Brain microvascular endothelial cell (primary cell): ENCODE data around the gene RPL36AL.
"Not testable (repeated sequence)": the region's sequence is repeated elsewhere in the genome, so short reads cannot be mapped to it uniquely, and the experiment has no call there.

ENCODE experiments used
- DNase-seq: peaks from one replicate; pipeline ENCODE4 v3.0.0-alpha.2; 2020
- H3K27ac ChIP-seq: fragments of 250-450 bp; sonication (Bioruptor Pico); 2 replicates; pipeline ENCODE4 v1.5.1; 2020; ENCODE audit warnings: mild to moderate bottlenecking, moderate library complexity
- H3K27me3 ChIP-seq: fragments of 250-450 bp; sonication (Bioruptor Pico); replicated peaks from 2 replicates; pipeline ENCODE4 v1.5.1; 2020; ENCODE audit warnings: mild to moderate bottlenecking
- H3K36me3 ChIP-seq: fragments of 250-450 bp; sonication (Bioruptor Pico); replicated peaks from 2 replicates; pipeline ENCODE4 v1.5.1; 2020; ENCODE audit warnings: mild to moderate bottlenecking
- H3K4me3 ChIP-seq: 2 replicates; pipeline ENCODE4 v1.5.1; 2011; ENCODE audit warnings: low read depth, mild to moderate bottlenecking, control low read depth, low read length, moderate library complexity
- in situ Hi-C: cut with HindIII; loops from 2 replicates; pipeline ENCODE4 v1.10.0; 2017; ENCODE audit warnings: low sequenced_read_pairs, low pct_ligation_motif_present
- TF ChIP-seq, protein P1 (sequence below): IDR thresholded peaks from 2 replicates; pipeline ENCODE4 v1.5.1; 2011; ENCODE audit warnings: low read depth, mild to moderate bottlenecking, moderate library complexity, low read length, control low read depth, inconsistent platforms; ENCODE audit errors: missing control alignments

The RPL36AL gene

DNA sequence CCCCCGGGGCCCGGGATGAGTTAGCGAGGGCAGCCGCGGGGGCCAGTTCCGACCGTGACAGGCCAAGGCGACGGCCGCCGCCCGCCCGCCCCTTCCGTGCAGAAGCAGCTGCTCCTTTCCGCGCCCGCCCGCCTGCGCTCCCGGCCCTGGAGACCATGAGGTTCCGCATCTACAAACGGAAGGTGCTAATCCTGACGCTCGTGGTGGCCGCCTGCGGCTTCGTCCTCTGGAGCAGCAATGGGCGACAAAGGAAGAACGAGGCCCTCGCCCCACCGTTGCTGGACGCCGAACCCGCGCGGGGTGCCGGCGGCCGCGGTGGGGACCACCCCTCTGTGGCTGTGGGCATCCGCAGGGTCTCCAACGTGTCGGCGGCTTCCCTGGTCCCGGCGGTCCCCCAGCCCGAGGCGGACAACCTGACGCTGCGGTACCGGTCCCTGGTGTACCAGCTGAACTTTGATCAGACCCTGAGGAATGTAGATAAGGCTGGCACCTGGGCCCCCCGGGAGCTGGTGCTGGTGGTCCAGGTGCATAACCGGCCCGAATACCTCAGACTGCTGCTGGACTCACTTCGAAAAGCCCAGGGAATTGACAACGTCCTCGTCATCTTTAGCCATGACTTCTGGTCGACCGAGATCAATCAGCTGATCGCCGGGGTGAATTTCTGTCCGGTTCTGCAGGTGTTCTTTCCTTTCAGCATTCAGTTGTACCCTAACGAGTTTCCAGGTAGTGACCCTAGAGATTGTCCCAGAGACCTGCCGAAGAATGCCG, 872 bp upstream of the RPL36AL start:
- Histone ChIP-seq H3K4me3 (peak overlapping the region; percentile 88), H3K27me3 (no peaks in the 10 kb centered on the region)
- DNase-seq = peak; percentile 60

DNA sequence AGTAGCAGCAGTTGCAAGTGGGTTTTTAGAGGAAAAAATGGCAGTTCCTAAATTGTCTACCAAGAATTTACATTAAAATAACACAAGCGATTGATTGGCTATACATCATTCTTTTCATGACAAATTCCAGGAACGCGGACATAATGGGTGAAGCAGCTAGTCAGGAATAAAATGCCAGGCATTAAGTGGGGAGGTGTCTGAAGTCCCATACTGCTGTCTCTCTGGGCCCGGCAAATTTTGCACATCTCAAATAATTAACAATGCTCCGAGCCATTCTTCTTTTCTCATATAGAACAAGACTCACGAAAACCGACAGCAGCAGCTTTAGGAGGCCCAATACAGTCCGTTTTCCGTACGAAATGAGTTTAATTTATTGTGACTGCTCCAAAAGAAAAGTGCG, 696 bp downstream of the RPL36AL start:
- TF ChIP-seq, protein P1, sequence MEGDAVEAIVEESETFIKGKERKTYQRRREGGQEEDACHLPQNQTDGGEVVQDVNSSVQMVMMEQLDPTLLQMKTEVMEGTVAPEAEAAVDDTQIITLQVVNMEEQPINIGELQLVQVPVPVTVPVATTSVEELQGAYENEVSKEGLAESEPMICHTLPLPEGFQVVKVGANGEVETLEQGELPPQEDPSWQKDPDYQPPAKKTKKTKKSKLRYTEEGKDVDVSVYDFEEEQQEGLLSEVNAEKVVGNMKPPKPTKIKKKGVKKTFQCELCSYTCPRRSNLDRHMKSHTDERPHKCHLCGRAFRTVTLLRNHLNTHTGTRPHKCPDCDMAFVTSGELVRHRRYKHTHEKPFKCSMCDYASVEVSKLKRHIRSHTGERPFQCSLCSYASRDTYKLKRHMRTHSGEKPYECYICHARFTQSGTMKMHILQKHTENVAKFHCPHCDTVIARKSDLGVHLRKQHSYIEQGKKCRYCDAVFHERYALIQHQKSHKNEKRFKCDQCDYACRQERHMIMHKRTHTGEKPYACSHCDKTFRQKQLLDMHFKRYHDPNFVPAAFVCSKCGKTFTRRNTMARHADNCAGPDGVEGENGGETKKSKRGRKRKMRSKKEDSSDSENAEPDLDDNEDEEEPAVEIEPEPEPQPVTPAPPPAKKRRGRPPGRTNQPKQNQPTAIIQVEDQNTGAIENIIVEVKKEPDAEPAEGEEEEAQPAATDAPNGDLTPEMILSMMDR = no peak

More for the DNA sequence above, 872 bp upstream of the RPL36AL start:
- Histone ChIP-seq H3K36me3 (peaks cover 17% of the 10 kb centered on the region), H3K27ac (peak overlapping the region; percentile 94)
- TF ChIP-seq, protein P1 = no peak
- in situ Hi-C loops = no loop called here

DNA sequence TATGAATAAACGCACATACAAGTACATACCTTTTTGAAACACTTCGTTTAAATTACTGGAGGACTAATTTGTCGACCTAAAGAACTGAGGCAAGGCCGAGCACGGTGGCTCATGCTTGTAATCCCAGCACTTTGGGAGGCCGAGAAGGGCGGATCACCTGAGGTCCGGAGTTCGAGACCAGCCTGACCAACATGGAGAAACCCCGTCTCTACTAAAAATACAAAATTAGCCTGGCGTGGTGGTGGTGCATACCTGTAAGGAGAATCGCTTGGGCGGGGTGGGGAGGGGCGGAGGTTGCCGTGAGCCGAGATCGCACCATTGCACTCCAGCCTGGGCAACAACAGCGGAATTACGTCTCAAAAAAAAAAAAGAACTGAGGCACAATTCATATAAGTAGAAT, 1.2 kb downstream of the RPL36AL start:
- H3K27me3 ChIP-seq, DNase-seq, H3K27ac ChIP-seq, in situ Hi-C loops: not testable (repeated sequence)
- H3K4me3 ChIP-seq = peak overlapping the region; percentile 88
- H3K36me3 ChIP-seq = peaks cover 14% of the 10 kb centered on the region

More for the DNA sequence above, 696 bp downstream of the RPL36AL start:
- DNase-seq = no peak
- Histone ChIP-seq H3K4me3 (peak overlapping the region; percentile 88), H3K36me3 (peaks cover 14% of the 10 kb centered on the region), H3K27me3 (no peaks in the 10 kb centered on the region), H3K27ac (peak overlapping the region; percentile 94)
- in situ Hi-C loops = no loop called here

DNA sequence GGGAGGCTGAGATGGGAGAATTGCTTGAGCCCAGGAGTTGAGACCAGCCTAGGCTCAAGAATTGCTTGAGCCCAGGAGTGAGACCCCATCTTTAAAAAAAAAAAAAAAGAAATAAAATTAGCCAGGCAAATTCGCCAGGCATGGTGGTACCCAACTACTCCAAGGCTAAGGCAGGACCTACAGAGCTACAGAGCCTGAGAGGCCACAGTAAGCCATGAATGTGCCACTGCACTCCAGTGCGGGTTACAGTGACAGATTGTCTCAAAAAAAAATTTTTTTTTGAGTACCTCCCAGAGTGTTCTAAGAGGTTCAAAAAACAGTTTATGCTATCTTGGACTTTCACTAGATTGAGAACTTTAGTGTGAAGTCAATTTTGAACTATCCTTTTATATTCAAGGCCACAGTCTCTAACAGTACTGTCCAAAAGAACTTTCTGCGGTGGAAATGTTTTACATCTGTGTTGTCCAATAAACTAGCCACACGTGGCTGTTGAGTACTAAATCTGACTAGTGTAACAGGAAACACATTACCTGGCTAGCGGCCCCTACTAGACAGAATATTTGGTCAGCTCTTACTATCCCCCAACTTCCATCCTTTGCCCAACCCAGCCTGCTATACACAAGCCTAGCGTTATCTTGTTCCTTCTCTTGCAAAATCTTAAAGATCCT, 2.4 kb downstream of the RPL36AL start:
- Histone ChIP-seq H3K36me3 (peaks cover 14% of the 10 kb centered on the region), H3K27ac (no peak overlapping the region), H3K4me3 (no peak overlapping the region), H3K27me3 (no peaks in the 10 kb centered on the region)
- in situ Hi-C loops = no loop called here
- TF ChIP-seq, protein P1 = no peak
- DNase-seq = no peak

DNA sequence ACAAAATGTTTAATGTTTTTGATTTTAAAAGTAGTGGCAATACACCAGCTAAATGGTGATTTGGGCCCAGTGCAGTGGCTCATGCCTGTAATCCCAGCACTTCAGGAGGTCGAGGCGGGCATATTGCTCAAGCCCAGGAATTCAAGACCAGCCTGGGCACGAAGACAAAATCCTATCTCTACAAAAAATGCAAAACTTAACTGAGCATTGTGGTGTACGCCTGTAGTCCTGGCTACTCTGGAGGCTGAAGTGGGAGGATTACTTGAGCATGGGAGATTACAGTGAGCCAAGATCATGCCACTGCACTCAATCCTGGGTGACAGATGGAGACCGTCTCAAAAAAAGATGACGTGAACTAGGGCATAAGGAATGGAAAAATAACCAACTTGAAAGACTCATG, 4.7 kb downstream of the RPL36AL start:
- Histone ChIP-seq H3K4me3 (no peak overlapping the region), H3K27ac (no peak overlapping the region), H3K36me3 (peaks cover 14% of the 10 kb centered on the region), H3K27me3 (no peaks in the 10 kb centered on the region)
- in situ Hi-C loops = no loop called here
- TF ChIP-seq, protein P1 = no peak
- no peak for DNase-seq

DNA sequence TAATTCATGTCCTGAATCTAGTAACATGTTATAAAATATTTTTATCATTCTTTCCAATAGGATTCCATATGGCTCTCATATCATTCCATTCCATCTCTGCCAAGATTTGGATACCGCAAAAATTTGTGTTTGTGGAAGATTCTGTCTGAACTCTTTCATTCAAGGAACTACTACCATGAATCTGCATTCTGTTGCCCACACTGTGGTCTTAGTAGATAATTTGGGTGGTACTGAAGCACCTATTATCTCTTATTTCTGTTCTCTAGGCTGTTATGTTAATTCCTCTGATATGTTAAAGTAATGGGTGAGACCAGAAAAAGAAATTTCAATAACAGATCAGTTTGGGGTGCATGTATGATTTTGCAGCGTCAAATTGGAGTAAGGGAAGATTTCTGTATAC, 6.2 kb downstream of the RPL36AL start:
- in situ Hi-C loops = no loop called here
- no peak overlapping the region for H3K27ac ChIP-seq
- no peaks in the 10 kb centered on the region for H3K27me3 ChIP-seq
- no peak for DNase-seq
- TF ChIP-seq, protein P1 = no peak
- peaks cover 16% of the 10 kb centered on the region for H3K36me3 ChIP-seq
- H3K4me3 ChIP-seq = no peak overlapping the region
